ENCODE results near the gene ACSS2. TPM values are rescaled to one million over a fixed set of nuclear protein-coding genes. Genes with fewer than 3 reads are reported as not detected.

Gene ACSS2
- total RNA-seq, 2 donors from 2014 or later: 17.0 to 34.2 TPM

DNA sequence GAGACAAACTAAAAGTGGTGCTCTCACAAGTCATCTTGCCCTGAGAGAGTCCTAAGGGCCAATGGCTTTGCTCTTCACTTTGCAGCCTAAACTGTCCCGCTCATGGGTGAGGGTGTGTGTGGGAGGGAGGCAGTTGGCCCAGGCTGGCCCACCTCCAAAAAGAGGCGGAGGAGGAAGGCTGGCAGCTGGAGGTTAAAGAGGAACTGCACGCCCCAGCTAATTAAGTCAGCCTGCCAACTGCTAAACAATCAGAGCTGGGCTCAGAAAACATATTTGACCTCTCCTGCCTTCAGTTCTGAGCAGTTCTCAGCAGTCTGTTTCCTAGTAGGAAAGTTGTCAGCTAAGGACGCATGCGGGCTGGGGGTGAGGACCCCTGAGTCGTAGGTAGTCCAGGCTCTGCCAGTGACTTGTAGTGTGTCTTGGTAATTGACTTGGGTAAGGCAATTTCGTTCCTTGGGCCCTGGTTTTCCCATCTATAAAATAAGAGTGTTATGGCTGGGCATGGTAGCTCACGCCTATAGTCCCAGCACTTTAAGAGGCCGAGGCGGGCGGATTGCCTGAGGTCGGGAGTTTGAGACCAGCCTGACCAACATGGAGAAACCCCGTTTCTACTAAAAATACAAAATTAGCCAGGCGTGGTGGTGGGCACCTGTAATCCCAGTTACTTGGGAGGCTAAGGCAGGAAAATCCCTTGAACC lies 62.2 kb downstream of the ACSS2 start:
- Mint-ChIP-seq H3K9me3 (no peaks in the 10 kb centered on the region), H3K4me1 (no peaks in the 10 kb centered on the region), H3K27me3 (ENCODE audit: insufficient read depth) (no peaks in the 10 kb centered on the region), H3K4me3 (no peak overlapping the region), H3K27ac (no peak overlapping the region), H3K36me3 (ENCODE audit: low read depth) (peaks cover 67% of the 10 kb centered on the region)
- Histone ChIP-seq H3K36me3 (ENCODE audit: control insufficient read depth, insufficient read depth, low read length) (peaks cover 65% of the 10 kb centered on the region), H3K4me1 (ENCODE audit: control insufficient read depth, insufficient read depth, low read length) (no peaks in the 10 kb centered on the region), H3K9me3 (ENCODE audit: control insufficient read depth, low read length) (no peaks in the 10 kb centered on the region), H3K27ac (ENCODE audit: low read depth, low read length) (no peak overlapping the region), H3K4me3 (ENCODE audit: low read length) (no peak overlapping the region), H3K27me3 (ENCODE audit: control insufficient read depth, insufficient read depth, low read length, poor library complexity, severe bottlenecking) (no peaks in the 10 kb centered on the region), H3K9ac (ENCODE audit: extremely low read depth, low read length, poor library complexity, severe bottlenecking) (no peak overlapping the region)
- 93 to 95% methylated on average over 3 to 14 of the region's 14 CpGs for WGBS, 2 experiments (ENCODE audit: insufficient coverage in 1 of 2, insufficient read length in 1 of 2)
- TF ChIP-seq, protein P1, sequence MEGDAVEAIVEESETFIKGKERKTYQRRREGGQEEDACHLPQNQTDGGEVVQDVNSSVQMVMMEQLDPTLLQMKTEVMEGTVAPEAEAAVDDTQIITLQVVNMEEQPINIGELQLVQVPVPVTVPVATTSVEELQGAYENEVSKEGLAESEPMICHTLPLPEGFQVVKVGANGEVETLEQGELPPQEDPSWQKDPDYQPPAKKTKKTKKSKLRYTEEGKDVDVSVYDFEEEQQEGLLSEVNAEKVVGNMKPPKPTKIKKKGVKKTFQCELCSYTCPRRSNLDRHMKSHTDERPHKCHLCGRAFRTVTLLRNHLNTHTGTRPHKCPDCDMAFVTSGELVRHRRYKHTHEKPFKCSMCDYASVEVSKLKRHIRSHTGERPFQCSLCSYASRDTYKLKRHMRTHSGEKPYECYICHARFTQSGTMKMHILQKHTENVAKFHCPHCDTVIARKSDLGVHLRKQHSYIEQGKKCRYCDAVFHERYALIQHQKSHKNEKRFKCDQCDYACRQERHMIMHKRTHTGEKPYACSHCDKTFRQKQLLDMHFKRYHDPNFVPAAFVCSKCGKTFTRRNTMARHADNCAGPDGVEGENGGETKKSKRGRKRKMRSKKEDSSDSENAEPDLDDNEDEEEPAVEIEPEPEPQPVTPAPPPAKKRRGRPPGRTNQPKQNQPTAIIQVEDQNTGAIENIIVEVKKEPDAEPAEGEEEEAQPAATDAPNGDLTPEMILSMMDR (conservative IDR thresholded peaks at IDR 0.05): no peak
- DNase-seq: no peak

DNA sequence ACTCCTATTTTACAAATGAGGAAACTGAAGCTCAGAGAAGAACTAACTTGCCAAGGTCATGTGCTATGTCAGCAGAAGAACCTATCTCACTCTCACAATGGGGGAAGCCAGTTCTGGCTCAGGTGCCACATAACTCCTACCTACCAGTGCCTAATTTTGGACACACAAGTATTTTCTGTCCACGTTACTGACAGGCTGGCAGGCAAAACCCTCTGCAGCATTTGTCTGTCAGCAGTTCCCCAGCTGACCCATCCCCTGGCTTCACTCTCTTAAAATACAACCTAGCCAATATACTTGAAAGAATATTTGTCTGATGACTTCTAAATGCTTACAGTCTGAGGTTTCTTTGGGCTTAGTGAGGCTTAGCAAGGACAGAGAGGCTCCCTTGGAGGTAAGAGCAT lies 63.7 kb downstream of the ACSS2 start:
- TF ChIP-seq, protein P1 (conservative IDR thresholded peaks at IDR 0.05): no peak
- no peak for DNase-seq
- H3K27me3 ChIP-seq (ENCODE audit: control insufficient read depth, insufficient read depth, low read length, poor library complexity, severe bottlenecking): no peaks in the 10 kb centered on the region
- Mint-ChIP-seq H3K4me3 (no peak overlapping the region), H3K36me3 (ENCODE audit: low read depth) (peaks cover 66% of the 10 kb centered on the region), H3K9me3 (no peaks in the 10 kb centered on the region), H3K27ac (no peak overlapping the region), H3K4me1 (no peaks in the 10 kb centered on the region), H3K27me3 (ENCODE audit: insufficient read depth) (no peaks in the 10 kb centered on the region)
- H3K27ac ChIP-seq (ENCODE audit: low read depth, low read length): no peak overlapping the region
- peaks cover 66% of the 10 kb centered on the region for H3K36me3 ChIP-seq (ENCODE audit: control insufficient read depth, insufficient read depth, low read length)
- H3K4me3 ChIP-seq (ENCODE audit: low read length): no peak overlapping the region
- 96% methylated on average over 1 of the region's 1 CpG; no CpG with 5 or more reads in 1 of the 2 experiments for WGBS, 2 experiments (ENCODE audit: insufficient coverage in 1 of 2, insufficient read length in 1 of 2)
- H3K9ac ChIP-seq (ENCODE audit: extremely low read depth, low read length, poor library complexity, severe bottlenecking): no peak overlapping the region
- H3K9me3 ChIP-seq (ENCODE audit: control insufficient read depth, low read length): no peaks in the 10 kb centered on the region
- no peaks in the 10 kb centered on the region for H3K4me1 ChIP-seq (ENCODE audit: control insufficient read depth, insufficient read depth, low read length)

DNA sequence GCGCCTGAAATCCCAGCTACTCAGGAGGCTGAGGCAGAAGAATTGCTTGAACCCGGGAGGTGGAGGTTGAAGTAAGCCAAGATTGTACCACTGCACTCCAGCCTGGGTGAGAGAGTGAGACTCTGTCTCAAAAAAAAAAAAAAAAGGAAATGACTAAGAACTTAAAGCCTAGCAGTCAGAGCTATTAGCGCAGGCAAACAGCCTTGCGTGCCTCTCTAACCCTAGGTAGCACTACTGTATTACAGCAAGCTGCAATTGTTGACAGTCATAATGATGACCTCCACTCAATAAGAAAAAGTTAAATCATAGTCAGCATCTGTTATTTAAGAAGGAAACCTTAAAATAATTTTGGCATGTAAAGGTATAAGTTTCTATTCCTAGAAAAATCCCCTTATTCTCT lies 64.8 kb downstream of the ACSS2 start:
- H3K36me3 ChIP-seq (ENCODE audit: control insufficient read depth, insufficient read depth, low read length): peaks cover 61% of the 10 kb centered on the region
- Mint-ChIP-seq H3K27me3 (ENCODE audit: insufficient read depth) (no peaks in the 10 kb centered on the region), H3K9me3 (no peaks in the 10 kb centered on the region), H3K4me1 (no peaks in the 10 kb centered on the region), H3K36me3 (ENCODE audit: low read depth) (peaks cover 70% of the 10 kb centered on the region), H3K27ac (no peak overlapping the region), H3K4me3 (no peak overlapping the region)
- no peaks in the 10 kb centered on the region for H3K4me1 ChIP-seq (ENCODE audit: control insufficient read depth, insufficient read depth, low read length)
- no peak overlapping the region for H3K9ac ChIP-seq (ENCODE audit: extremely low read depth, low read length, poor library complexity, severe bottlenecking)
- H3K27ac ChIP-seq (ENCODE audit: low read depth, low read length): no peak overlapping the region
- DNase-seq: no peak
- WGBS, 2 experiments (ENCODE audit: insufficient coverage in 1 of 2, insufficient read length in 1 of 2): 93 to 100% methylated on average over 3 to 4 of the region's 4 CpGs
- TF ChIP-seq, protein P1 (conservative IDR thresholded peaks at IDR 0.05): no peak
- no peaks in the 10 kb centered on the region for H3K9me3 ChIP-seq (ENCODE audit: control insufficient read depth, low read length)
- H3K27me3 ChIP-seq (ENCODE audit: control insufficient read depth, insufficient read depth, low read length, poor library complexity, severe bottlenecking): no peaks in the 10 kb centered on the region
- H3K4me3 ChIP-seq (ENCODE audit: low read length): no peak overlapping the region

Data from endodermal cell (in vitro differentiated cells).